Measurements from ENCODE around the gene HHLA2.

HHLA2 gene

GRCh38 chr3:108300103-108300849, 3.9 kb downstream of the HHLA2 start:
- DNase-seq (ENCODE audit: low spot score) = no peak

- no peak for DNase-seq (ENCODE audit: low spot score)
Observed at GRCh38 chr3:108301695-108302404, 5.5 kb downstream of the HHLA2 start.

- DNase-seq (ENCODE audit: low spot score) = no peak
Observed at GRCh38 chr3:108302570-108302969, 6.2 kb downstream of the HHLA2 start.

GRCh38 chr3:108305484-108306172, 9.3 kb downstream of the HHLA2 start:
- DNase-seq (ENCODE audit: low spot score) = no peak

- no peak for DNase-seq (ENCODE audit: low spot score)
Observed at GRCh38 chr3:108311797-108312196, 15.4 kb downstream of the HHLA2 start.

GRCh38 chr3:108312656-108313055, 16.3 kb downstream of the HHLA2 start:
- no peak for DNase-seq (ENCODE audit: low spot score)

GRCh38 chr3:108315767-108316301, 19.5 kb downstream of the HHLA2 start:
- DNase-seq (ENCODE audit: low spot score) = no peak

GRCh38 chr3:108319428-108320082, 23.2 kb downstream of the HHLA2 start:
- no peak for DNase-seq (ENCODE audit: low spot score)

GRCh38 chr3:108320746-108321350, 24.5 kb downstream of the HHLA2 start:
- DNase-seq (ENCODE audit: low spot score) = no peak

GRCh38 chr3:108322352-108322751, 26.0 kb downstream of the HHLA2 start:
- no peak for DNase-seq (ENCODE audit: low spot score)

- DNase-seq (ENCODE audit: low spot score) = no peak
Observed at GRCh38 chr3:108324177-108324576, 27.8 kb downstream of the HHLA2 start.

GRCh38 chr3:108327168-108327567, 30.8 kb downstream of the HHLA2 start:
- DNase-seq (ENCODE audit: low spot score) = no peak

GRCh38 chr3:108328821-108329486, 32.6 kb downstream of the HHLA2 start:
- no peak for DNase-seq (ENCODE audit: low spot score)

- no peak for DNase-seq (ENCODE audit: low spot score)
Observed at GRCh38 chr3:108329508-108329907, 33.2 kb downstream of the HHLA2 start.

GRCh38 chr3:108329947-108330346, 33.6 kb downstream of the HHLA2 start:
- no peak for DNase-seq (ENCODE audit: low spot score)

GRCh38 chr3:108331792-108332191, 35.4 kb downstream of the HHLA2 start:
- DNase-seq (ENCODE audit: low spot score) = no peak

- no peak for DNase-seq (ENCODE audit: low spot score)
Observed at GRCh38 chr3:108333961-108334360, 37.6 kb downstream of the HHLA2 start.

- no peak for DNase-seq (ENCODE audit: low spot score)
Observed at GRCh38 chr3:108334701-108335100, 38.4 kb downstream of the HHLA2 start.

GRCh38 chr3:108338901-108339545, 42.7 kb downstream of the HHLA2 start:
- no peak for DNase-seq (ENCODE audit: low spot score)

- DNase-seq (ENCODE audit: low spot score) = no peak
Observed at GRCh38 chr3:108341911-108342310, 45.6 kb downstream of the HHLA2 start.

All from AG08396 (cell line).